ENCODE results near the gene JARID2. TPM values are rescaled to one million over a fixed set of nuclear protein-coding genes. Genes with fewer than 3 reads are reported as not detected.

Gene JARID2
- total RNA-seq, 1 donor from 2014 or later: 5.0 TPM

- intact Hi-C loops (cut with DNase I): no loop called here
- H3K4me3 ChIP-seq: no peak overlapping the region
- no peak overlapping the region for H3K27ac ChIP-seq
- TF ChIP-seq, protein P1, sequence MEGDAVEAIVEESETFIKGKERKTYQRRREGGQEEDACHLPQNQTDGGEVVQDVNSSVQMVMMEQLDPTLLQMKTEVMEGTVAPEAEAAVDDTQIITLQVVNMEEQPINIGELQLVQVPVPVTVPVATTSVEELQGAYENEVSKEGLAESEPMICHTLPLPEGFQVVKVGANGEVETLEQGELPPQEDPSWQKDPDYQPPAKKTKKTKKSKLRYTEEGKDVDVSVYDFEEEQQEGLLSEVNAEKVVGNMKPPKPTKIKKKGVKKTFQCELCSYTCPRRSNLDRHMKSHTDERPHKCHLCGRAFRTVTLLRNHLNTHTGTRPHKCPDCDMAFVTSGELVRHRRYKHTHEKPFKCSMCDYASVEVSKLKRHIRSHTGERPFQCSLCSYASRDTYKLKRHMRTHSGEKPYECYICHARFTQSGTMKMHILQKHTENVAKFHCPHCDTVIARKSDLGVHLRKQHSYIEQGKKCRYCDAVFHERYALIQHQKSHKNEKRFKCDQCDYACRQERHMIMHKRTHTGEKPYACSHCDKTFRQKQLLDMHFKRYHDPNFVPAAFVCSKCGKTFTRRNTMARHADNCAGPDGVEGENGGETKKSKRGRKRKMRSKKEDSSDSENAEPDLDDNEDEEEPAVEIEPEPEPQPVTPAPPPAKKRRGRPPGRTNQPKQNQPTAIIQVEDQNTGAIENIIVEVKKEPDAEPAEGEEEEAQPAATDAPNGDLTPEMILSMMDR (IDR thresholded peaks at IDR 0.05): no peak
- DNase-seq (ENCODE audit: low spot score in 2 of 2): no peak
- no peaks in the 10 kb centered on the region for H3K9me3 ChIP-seq
- peaks cover 24 to 40% of the 10 kb centered on the region in 2 donors for H3K36me3 ChIP-seq
- H3K4me1 ChIP-seq: peaks cover 0 to 14% of the 10 kb centered on the region in 2 donors
- H3K27me3 ChIP-seq: no peaks in the 10 kb centered on the region
Measured at GRCh38 chr6:15507221-15507620, 261.4 kb downstream of the JARID2 start.

GRCh38 chr6:15507746-15508145 lies 261.9 kb downstream of the JARID2 start:
- Histone ChIP-seq H3K9me3 (no peaks in the 10 kb centered on the region), H3K4me1 (peaks cover 0 to 14% of the 10 kb centered on the region in 2 donors), H3K36me3 (peaks cover 28 to 44% of the 10 kb centered on the region in 2 donors), H3K4me3 (no peak overlapping the region), H3K27me3 (no peaks in the 10 kb centered on the region), H3K27ac (no peak overlapping the region)
- DNase-seq (ENCODE audit: low spot score in 2 of 2): no peak
- TF ChIP-seq, protein P1 (IDR thresholded peaks at IDR 0.05): no peak
- intact Hi-C loops (cut with DNase I): no loop called here

GRCh38 chr6:15508441-15508871 lies 262.6 kb downstream of the JARID2 start:
- no peak for DNase-seq (ENCODE audit: low spot score in 2 of 2)
- H3K4me1 ChIP-seq: peaks cover 0 to 14% of the 10 kb centered on the region in 2 donors
- intact Hi-C loops (cut with DNase I): no loop called here
- no peaks in the 10 kb centered on the region for H3K9me3 ChIP-seq
- H3K27me3 ChIP-seq: no peaks in the 10 kb centered on the region
- TF ChIP-seq, protein P1 (IDR thresholded peaks at IDR 0.05): no peak
- no peak overlapping the region for H3K4me3 ChIP-seq
- no peak overlapping the region for H3K27ac ChIP-seq
- H3K36me3 ChIP-seq: peaks cover 35 to 51% of the 10 kb centered on the region in 2 donors

DNA sequence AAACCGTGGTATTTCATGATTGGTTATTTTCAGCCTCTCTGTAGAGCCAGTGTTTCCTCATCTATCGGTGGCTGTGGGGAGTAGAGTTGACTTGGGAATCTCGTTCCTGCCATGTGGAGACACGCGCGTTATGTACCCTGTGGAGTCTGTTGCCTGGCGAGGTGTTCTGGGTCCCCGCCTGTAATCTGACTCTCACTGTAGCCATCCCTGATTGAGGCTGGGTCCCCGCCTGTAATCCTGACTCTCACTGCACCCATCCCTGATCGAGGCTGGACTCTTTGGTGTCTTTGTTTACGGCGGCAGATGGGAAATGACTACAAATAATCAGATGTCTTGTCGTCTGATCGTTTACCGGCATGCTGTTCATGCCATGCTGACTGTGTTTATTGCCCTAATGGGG lies 263.1 kb downstream of the JARID2 start:
- Histone ChIP-seq H3K27me3 (no peaks in the 10 kb centered on the region), H3K4me3 (no peak overlapping the region), H3K36me3 (peaks cover 38 to 56% of the 10 kb centered on the region in 2 donors), H3K9me3 (no peaks in the 10 kb centered on the region), H3K27ac (no peak overlapping the region), H3K4me1 (peaks cover 0 to 14% of the 10 kb centered on the region in 2 donors)
- DNase-seq (ENCODE audit: low spot score in 2 of 2): no peak
- TF ChIP-seq, protein P1 (IDR thresholded peaks at IDR 0.05): no peak
- intact Hi-C loops (cut with DNase I): no loop called here

DNA sequence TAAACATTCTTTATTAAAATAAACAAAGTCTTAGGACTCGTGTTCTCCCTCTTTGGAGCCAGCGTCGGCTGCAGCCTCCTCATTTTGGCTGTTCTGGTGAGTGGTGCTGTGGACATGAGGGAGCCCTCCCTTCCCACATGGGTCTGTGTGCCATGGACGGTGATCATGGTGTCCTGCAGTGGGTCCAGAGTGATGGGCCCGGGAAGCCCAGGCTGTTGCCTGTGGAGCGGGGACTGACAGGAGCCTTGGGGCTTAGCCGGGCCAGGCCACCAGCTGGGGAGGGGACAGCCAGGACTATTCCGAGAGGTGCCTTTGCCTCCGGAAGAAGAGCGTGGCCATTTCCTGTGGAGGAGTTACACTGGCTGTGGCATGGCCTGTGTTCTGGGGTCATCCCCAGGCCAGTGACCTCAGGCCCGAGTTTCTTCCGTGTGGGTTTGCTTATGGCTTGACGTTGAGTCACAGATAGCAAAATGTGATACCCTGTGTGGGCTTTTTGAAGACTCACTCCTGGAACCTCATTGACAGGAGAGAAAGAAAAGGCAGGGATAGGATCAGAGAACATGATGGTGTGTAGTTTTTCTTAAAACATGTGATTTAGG lies 263.6 kb downstream of the JARID2 start:
- DNase-seq (ENCODE audit: low spot score in 2 of 2): no peak
- H3K27me3 ChIP-seq: no peaks in the 10 kb centered on the region
- H3K9me3 ChIP-seq: no peaks in the 10 kb centered on the region
- TF ChIP-seq, protein P1 (IDR thresholded peaks at IDR 0.05): no peak
- H3K36me3 ChIP-seq: peaks cover 43 to 59% of the 10 kb centered on the region in 2 donors
- H3K4me1 ChIP-seq: peaks cover 0 to 11% of the 10 kb centered on the region in 2 donors
- H3K27ac ChIP-seq: no peak overlapping the region
- H3K4me3 ChIP-seq: no peak overlapping the region
- intact Hi-C loops (cut with DNase I): no loop called here

Data from ascending aorta (tissue), 2 donors.